Activated T-cell treated with anti-CD3 and anti-CD28 coated beads, Interleukin-2, amount 50 U/mL, for 4 hours (primary cell): ENCODE measurements around the gene TSPYL4. TPM values are rescaled to one million over a fixed set of nuclear protein-coding genes. Genes with fewer than 3 reads are reported as not detected.

Source experiments
- ATAC-seq, 2 donors: fragments of 200-7000 bp; cut with Tn5 transposase; one replicate each; pipeline ENCODE4 v1.10.0; 2021
- DNase-seq: peaks from one replicate; pipeline ENCODE4 v3.0.0-alpha.2; 2020
- H3K27me3 Mint-ChIP-seq: one replicate; pipeline ENCODE4 v1.8.0; 2021; ENCODE audit warnings: low read depth, mixed read lengths
- H3K36me3 Mint-ChIP-seq: one replicate; pipeline ENCODE4 v1.8.0; 2022; ENCODE audit warnings: mixed read lengths; ENCODE audit not compliant: insufficient read depth
- H3K4me1 Mint-ChIP-seq: one replicate; pipeline ENCODE4 v1.8.0; 2021; ENCODE audit warnings: low read depth, mixed read lengths
- H3K4me3 Mint-ChIP-seq: one replicate; pipeline ENCODE4 v1.8.0; 2021; ENCODE audit warnings: mild to moderate bottlenecking, moderate library complexity, mixed read lengths
- H3K9me3 Mint-ChIP-seq: one replicate; pipeline ENCODE4 v1.8.0; 2021; ENCODE audit warnings: mixed read lengths
- total RNA-seq, 3 donors: library from RNA; stranded (reverse); gene quantifications; one replicate each; pipeline ENCODE4 v1.2.1, GENCODE V29; 2021

Gene TSPYL4
- total RNA-seq, 3 donors from 2014 or later, result 17.3 to 19.2 (median 18.5) TPM

DNA sequence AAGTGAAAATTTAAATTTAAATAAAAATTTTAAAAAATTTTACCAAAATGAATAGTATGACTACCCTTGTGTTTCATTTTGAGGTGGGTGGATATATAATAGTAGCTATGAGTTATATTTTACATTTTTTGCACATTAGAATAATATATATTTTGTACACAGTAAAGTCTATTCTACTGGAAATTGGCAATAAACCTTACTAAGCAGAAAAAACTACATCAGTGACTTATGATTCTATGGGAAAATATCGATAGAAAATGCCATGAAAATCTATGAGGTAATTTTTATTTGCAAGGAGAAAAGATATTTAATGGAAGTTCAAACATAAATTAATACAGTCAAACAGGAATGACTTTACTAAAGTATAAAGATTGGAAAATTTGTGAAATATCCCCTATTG lies 2.8 kb upstream of the TSPYL4 start:
- DNase-seq, result no peak
- Mint-ChIP-seq H3K9me3 (peaks cover 4% of the 10 kb centered on the region), H3K4me3 (no peak overlapping the region), H3K4me1 (peaks cover 9% of the 10 kb centered on the region), H3K36me3 (peaks cover 7% of the 10 kb centered on the region), H3K27me3 (no peaks in the 10 kb centered on the region)
- no peak for ATAC-seq

GRCh38 chr6:116255246-116255800 lies 1.4 kb upstream of the TSPYL4 start:
- no peaks in the 10 kb centered on the region for H3K9me3 Mint-ChIP-seq
- no peak overlapping the region for H3K4me3 Mint-ChIP-seq
- peaks cover 8% of the 10 kb centered on the region for H3K36me3 Mint-ChIP-seq
- ATAC-seq (no peak), DNase-seq (no peak)
- no peaks in the 10 kb centered on the region for H3K27me3 Mint-ChIP-seq
- peaks cover 12% of the 10 kb centered on the region for H3K4me1 Mint-ChIP-seq

- Mint-ChIP-seq H3K27me3 (no peaks in the 10 kb centered on the region), H3K36me3 (peaks cover 8% of the 10 kb centered on the region), H3K4me3 (no peak overlapping the region), H3K4me1 (peaks cover 16% of the 10 kb centered on the region), H3K9me3 (no peaks in the 10 kb centered on the region)
- ATAC-seq (peak in 1 of 2 donors; percentile 16), DNase-seq (no peak)
Observed at GRCh38 chr6:116254297-116255056, 602 bp upstream of the TSPYL4 start.

GRCh38 chr6:116253188-116253504 lies 729 bp downstream of the TSPYL4 start:
- H3K36me3 Mint-ChIP-seq, result peaks cover 6% of the 10 kb centered on the region
- peaks cover 25% of the 10 kb centered on the region for H3K4me1 Mint-ChIP-seq
- no peaks in the 10 kb centered on the region for H3K9me3 Mint-ChIP-seq
- ATAC-seq (no peak), DNase-seq (no peak)
- no peaks in the 10 kb centered on the region for H3K27me3 Mint-ChIP-seq
- H3K4me3 Mint-ChIP-seq, result no peak overlapping the region

GRCh38 chr6:116251568-116252384 lies 2.1 kb downstream of the TSPYL4 start:
- DNase-seq (no peak), ATAC-seq (no peak)
- Mint-ChIP-seq H3K4me1 (peaks cover 26% of the 10 kb centered on the region), H3K9me3 (no peaks in the 10 kb centered on the region), H3K4me3 (no peak overlapping the region), H3K27me3 (no peaks in the 10 kb centered on the region), H3K36me3 (peaks cover 6% of the 10 kb centered on the region)

- Mint-ChIP-seq H3K27me3 (no peaks in the 10 kb centered on the region), H3K36me3 (peaks cover 8% of the 10 kb centered on the region), H3K4me3 (no peak overlapping the region), H3K9me3 (no peaks in the 10 kb centered on the region), H3K4me1 (peaks cover 26% of the 10 kb centered on the region)
- no peak for ATAC-seq
- DNase-seq, result no peak
Observed at GRCh38 chr6:116248577-116248976, 5.3 kb downstream of the TSPYL4 start.

DNA sequence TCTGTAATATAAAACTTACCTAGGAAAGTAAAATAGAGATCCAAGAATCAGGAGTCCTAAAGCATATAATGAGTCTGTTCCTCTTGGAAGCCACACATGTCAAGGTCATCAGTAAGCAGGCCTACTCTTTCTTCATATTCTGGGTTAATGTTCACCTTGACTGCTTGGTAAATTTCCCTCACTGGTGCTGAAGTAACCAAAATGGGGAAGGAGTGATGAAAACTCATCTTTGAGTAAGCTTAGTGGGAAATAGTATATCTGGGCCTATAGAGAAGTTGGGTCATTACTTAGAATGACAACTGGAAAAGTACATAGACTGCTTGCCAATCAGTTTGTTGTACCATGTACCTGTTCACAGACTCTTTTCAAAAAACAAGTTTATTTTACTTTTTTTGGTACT lies 6.6 kb downstream of the TSPYL4 start:
- no peaks in the 10 kb centered on the region for H3K9me3 Mint-ChIP-seq
- no peak overlapping the region for H3K4me3 Mint-ChIP-seq
- H3K4me1 Mint-ChIP-seq, result peaks cover 26% of the 10 kb centered on the region
- peaks cover 8% of the 10 kb centered on the region for H3K36me3 Mint-ChIP-seq
- DNase-seq, result no peak
- no peak for ATAC-seq
- H3K27me3 Mint-ChIP-seq, result no peaks in the 10 kb centered on the region

GRCh38 chr6:116246089-116246488 lies 7.8 kb downstream of the TSPYL4 start:
- no peak for ATAC-seq
- no peak for DNase-seq
- Mint-ChIP-seq H3K36me3 (peaks cover 8% of the 10 kb centered on the region), H3K4me3 (no peak overlapping the region), H3K27me3 (no peaks in the 10 kb centered on the region), H3K4me1 (peaks cover 23% of the 10 kb centered on the region), H3K9me3 (no peaks in the 10 kb centered on the region)

DNA sequence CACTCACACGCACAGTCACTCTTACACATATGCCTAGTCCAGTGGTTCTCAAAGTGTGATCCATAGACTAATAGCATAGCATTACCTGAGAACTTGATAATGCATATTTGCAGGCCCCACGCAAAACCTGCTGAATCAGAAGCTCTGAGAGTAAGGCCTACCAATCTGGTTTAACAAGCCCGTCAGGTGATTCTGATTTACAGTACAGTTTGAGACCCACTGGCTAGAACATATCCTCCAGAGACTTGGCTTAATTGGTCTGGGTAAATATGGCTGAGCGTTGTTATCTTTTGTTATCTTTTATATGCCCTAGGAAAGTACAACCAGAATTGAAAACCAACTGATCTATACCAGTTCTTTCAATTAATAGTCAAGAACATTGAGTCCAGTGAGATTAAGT lies 9.6 kb downstream of the TSPYL4 start:
- ATAC-seq (no peak), DNase-seq (no peak)
- Mint-ChIP-seq H3K27me3 (no peaks in the 10 kb centered on the region), H3K9me3 (no peaks in the 10 kb centered on the region), H3K4me3 (no peak overlapping the region), H3K4me1 (peaks cover 10% of the 10 kb centered on the region), H3K36me3 (peaks cover 4% of the 10 kb centered on the region)

DNA sequence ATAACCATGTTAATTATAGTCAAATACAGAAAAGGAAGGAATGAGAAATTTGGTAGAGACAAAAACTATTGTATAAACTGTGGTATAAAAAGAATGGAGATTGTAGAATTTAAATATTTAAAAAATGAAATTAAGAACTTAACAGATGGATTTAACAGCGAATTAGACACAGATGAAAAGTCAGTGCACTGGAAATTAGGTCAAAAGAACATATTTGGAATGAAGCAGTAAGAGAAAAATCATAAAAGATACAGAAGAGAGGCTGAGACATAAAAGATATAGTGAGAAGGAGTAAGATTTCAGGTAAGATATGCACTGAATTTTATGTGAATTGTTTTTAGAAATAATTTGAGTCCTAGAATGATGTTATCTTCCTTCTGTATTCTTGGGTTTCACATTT lies 14.0 kb downstream of the TSPYL4 start:
- peaks cover 9% of the 10 kb centered on the region for H3K36me3 Mint-ChIP-seq
- H3K4me1 Mint-ChIP-seq, result no peaks in the 10 kb centered on the region
- no peak overlapping the region for H3K4me3 Mint-ChIP-seq
- no peaks in the 10 kb centered on the region for H3K9me3 Mint-ChIP-seq
- H3K27me3 Mint-ChIP-seq, result no peaks in the 10 kb centered on the region
- DNase-seq (no peak), ATAC-seq (no peak)

GRCh38 chr6:116239256-116239655 lies 14.6 kb downstream of the TSPYL4 start:
- H3K27me3 Mint-ChIP-seq, result no peaks in the 10 kb centered on the region
- H3K4me3 Mint-ChIP-seq, result no peak overlapping the region
- DNase-seq (no peak), ATAC-seq (no peak)
- peaks cover 9% of the 10 kb centered on the region for H3K36me3 Mint-ChIP-seq
- no peaks in the 10 kb centered on the region for H3K9me3 Mint-ChIP-seq
- no peaks in the 10 kb centered on the region for H3K4me1 Mint-ChIP-seq

GRCh38 chr6:116238083-116238482 lies 15.8 kb downstream of the TSPYL4 start:
- no peak for DNase-seq
- Mint-ChIP-seq H3K36me3 (peaks cover 9% of the 10 kb centered on the region), H3K4me3 (no peak overlapping the region), H3K27me3 (no peaks in the 10 kb centered on the region), H3K4me1 (no peaks in the 10 kb centered on the region), H3K9me3 (no peaks in the 10 kb centered on the region)
- no peak for ATAC-seq

DNA sequence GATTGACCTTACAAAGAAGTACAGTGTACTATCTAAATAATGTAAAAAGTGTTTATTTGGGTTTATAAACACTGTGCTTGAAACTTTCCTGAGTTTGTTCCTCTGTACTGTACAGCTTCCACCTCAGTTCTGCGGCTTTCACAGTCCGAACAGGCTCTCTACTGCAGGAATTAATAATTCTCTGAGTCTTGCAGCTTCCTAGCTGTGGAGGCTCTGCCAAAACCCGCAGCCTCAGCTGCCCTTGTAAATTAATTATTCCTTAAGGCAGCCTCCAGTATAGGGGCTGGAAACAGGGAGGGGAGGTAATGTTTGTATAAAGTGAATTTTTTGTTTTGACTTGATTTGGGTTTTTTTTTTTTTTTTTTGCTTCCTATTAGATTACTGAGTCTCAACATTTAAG lies 19.2 kb downstream of the TSPYL4 start:
- DNase-seq (no peak), ATAC-seq (no peak)
- H3K27me3 Mint-ChIP-seq, result no peaks in the 10 kb centered on the region
- no peaks in the 10 kb centered on the region for H3K9me3 Mint-ChIP-seq
- H3K36me3 Mint-ChIP-seq, result peaks cover 13% of the 10 kb centered on the region
- no peaks in the 10 kb centered on the region for H3K4me1 Mint-ChIP-seq
- no peak overlapping the region for H3K4me3 Mint-ChIP-seq

- Mint-ChIP-seq H3K9me3 (no peaks in the 10 kb centered on the region), H3K4me3 (no peak overlapping the region), H3K4me1 (peaks cover 1% of the 10 kb centered on the region), H3K27me3 (no peaks in the 10 kb centered on the region), H3K36me3 (peaks cover 18% of the 10 kb centered on the region)
- no peak for DNase-seq
- no peak for ATAC-seq
Observed at GRCh38 chr6:116229287-116229913, 24.5 kb downstream of the TSPYL4 start.
